RWPE1 (cell line): ENCODE results near the gene PAFAH1B1.

Source experiments
- CTCF ChIA-PET: fragments of 350-600 bp; sonication (Branson Sonifier 250); formaldehyde crosslinking; extraction: SDS; loops from one replicate; lab custom pipeline; 2021; lab: Yijun Ruan, JAX
- POLR2A ChIA-PET: fragments of 400-600 bp; formaldehyde crosslinking; extraction: SDS; loops from one replicate; lab custom pipeline; 2020; ENCODE audit warnings: antibody characterized with exemption; ENCODE audit not compliant: low non-redundant PET; lab: Yijun Ruan, JAX
- DNase-seq: peaks from one replicate; pipeline ENCODE4 v3.0.0; 2012; ENCODE audit warnings: low spot score
- H3K27ac ChIP-seq: fragments of 450-650 bp; 2 replicates; pipeline ENCODE4 v1.5.1; 2017
- CTCF ChIP-seq: fragments of 450-650 bp; conservative IDR thresholded peaks from 2 replicates; pipeline ENCODE4 v1.5.1; 2017; ENCODE audit warnings: low read depth, mild to moderate bottlenecking

The PAFAH1B1 gene

DNA sequence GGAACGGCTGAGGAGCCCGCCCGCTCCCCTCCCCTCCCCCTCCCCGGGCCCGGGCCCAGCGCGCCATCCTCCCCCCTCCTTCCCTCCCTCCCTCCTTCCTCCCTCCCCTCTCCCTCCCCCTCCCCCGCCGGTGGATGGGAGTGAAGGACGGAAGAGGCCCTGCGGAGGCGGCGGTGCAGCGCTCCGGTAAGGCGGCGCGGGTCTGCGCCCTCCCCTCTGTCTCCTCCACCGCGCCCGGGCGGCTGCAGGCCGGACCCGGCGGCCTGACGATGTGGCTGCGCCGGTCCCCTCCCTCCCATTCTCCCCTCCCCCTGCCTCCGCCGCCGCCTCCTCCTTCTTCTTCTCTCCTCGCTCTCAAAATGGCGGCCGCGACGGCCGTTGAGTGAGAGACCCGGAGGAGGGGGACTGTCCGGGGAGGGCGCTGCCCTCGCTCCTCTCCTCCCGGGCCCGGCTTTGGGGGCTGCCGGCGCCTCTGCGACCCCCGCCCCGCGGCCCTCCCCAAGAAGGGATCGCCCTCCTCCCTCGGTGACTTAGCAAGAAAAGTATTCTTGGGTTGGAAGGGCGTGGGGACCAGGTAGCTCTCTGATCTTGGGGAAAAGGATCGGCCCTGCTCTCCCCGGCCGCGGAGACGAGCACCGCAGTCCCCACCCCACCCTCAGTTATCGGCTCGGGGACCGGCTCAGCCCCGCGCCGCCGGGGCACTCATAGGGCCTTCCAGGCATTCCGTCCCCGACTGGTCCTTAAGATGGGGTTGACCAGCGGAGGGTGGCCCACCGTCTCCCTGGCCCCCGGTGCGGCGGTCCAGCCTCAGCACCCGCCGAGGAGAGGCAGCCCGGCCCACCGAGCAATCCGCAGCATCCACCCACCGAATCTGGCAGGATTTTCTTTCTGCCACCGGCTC, 617 bp downstream of the PAFAH1B1 start:
- ChIA-PET CTCF (no interaction called here), POLR2A (interaction anchor here (0.9 kb wide), 1 partner anchor 62 kb away, joined by 3 read pairs; no protein-coding TSS in a partner anchor)
- no peak for TF ChIP-seq CTCF
- DNase-seq, result peak; percentile 80
- H3K27ac ChIP-seq, result peak overlapping the region; percentile 98

DNA sequence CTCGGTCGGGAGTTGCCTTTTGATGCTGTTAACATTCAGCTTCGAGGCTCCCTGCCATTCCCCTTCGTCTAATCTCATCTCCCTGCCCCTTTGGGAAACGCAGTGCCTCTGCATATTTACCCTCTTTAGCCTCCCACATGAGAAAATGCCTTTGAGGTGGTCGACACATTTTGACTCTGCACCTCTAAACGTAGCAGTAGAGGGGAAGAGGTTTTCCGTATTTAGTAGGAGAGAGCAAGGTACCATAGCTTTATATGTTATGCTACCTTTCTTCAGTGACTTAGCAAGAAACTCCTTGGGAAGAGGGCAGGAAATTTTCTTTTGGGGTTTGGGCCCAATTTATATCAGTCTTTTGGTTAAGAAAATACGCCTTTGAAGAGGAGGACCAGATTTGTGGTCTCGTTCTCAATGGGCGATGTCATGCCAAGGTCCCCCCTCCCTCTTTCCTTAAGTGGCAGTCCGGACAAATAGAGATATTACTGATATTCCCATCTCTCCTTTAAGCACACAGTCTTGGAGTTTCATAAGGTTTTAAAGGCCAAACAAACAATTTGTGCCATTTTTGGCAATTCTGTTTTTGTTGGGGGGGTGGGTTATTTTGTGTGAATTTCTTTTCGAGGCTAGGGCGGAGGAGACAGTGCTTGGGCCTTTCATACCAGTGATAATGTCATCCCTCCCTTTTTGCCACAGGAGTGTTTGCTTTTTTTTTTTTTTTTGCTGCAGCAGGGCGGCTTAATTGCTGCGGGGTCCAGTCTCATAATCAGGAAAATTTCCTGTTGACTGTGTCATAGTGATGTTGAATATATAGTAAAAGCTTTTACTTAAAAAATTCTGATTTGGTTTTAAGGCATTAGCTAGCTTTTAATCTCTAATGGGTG, 1.5 kb downstream of the PAFAH1B1 start:
- POLR2A ChIA-PET, result interaction anchor here (0.9 kb wide), 1 partner anchor 62 kb away, joined by 3 read pairs; no protein-coding TSS in a partner anchor
- CTCF ChIA-PET, result interaction anchor here (0.7 kb wide), 1 partner anchor 113 kb away, joined by 3 read pairs; no protein-coding TSS in a partner anchor
- no peak for DNase-seq

DNA sequence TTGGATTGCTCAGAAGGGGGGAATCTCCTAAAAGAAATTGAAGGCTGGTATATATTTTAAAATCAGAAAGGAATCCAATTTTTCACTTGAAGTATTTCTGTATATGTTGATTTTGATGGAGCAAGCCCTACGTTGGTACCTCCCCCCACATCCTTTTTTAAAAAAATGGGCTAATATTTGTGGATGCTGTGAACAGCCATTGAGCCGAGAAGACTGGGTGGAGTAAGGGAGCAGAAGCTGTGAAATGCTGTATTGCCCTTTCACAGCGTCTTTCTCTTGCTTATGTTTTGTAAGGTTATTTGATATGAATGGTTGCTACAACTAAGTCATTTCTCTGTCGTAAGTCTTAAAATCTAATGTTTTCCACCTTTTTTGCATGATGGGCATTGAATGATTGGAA, 2.3 kb downstream of the PAFAH1B1 start:
- DNase-seq, result no peak
- no peak overlapping the region for H3K27ac ChIP-seq
- POLR2A ChIA-PET, result interaction anchor here (0.6 kb wide), 1 partner anchor 27 kb away, joined by 3 read pairs; no protein-coding TSS in a partner anchor
- no peak for TF ChIP-seq CTCF
- CTCF ChIA-PET, result interaction anchor here (0.7 kb wide), 1 partner anchor 112 kb away, joined by 3 read pairs; no protein-coding TSS in a partner anchor

More for the DNA sequence above, 1.5 kb downstream of the PAFAH1B1 start:
- H3K27ac ChIP-seq, result peak overlapping the region; percentile 98
- no peak for TF ChIP-seq CTCF

DNA sequence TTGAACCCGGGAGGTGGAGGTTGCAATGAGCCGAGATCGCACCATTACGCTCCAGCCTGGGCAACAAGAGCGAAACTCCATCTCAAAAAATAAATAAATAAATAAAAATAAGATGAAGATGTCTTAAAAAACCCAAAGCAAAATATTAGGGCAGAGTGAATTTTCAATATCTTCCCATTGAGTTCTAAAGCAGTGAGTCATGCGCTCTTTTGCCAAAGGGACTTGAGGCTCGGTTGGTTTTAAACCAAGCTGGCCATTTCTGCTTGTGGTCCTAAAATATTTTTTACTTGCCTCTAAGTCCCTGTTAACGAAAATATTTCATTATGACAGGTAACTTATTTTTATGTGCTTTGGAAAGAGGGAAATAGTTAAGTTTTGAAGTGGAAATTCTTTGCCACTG, 4.7 kb downstream of the PAFAH1B1 start:
- ChIA-PET POLR2A (interaction anchor here (0.6 kb wide), 1 partner anchor 63 kb away, joined by 4 read pairs; no protein-coding TSS in a partner anchor), CTCF (interaction anchor here (0.6 kb wide), 1 partner anchor 36 kb away, joined by 6 read pairs; no protein-coding TSS in a partner anchor)
- peak; percentile 19 for DNase-seq
- H3K27ac ChIP-seq, result no peak overlapping the region
- no peak for TF ChIP-seq CTCF

- ChIA-PET CTCF (no interaction called here), POLR2A (no interaction called here)
- no peak overlapping the region for H3K27ac ChIP-seq
- no peak for DNase-seq
- TF ChIP-seq CTCF, result no peak
These were observed 9.2 kb downstream of the PAFAH1B1 start for GRCh38 chr17:2602597-2603017.
